Activated naive CD4-positive, alpha-beta T cell (primary cell): ENCODE data around the gene CTNNA3.
"Not testable (repeated sequence)": the region's sequence is repeated elsewhere in the genome, so short reads cannot be mapped to it uniquely, and the experiment has no call there.

Source experiments
- DNase-seq, 4 experiments: peaks; one replicate each; lab custom pipeline; 2025; lab: John Stamatoyannopoulos, UW

The CTNNA3 gene

DNA sequence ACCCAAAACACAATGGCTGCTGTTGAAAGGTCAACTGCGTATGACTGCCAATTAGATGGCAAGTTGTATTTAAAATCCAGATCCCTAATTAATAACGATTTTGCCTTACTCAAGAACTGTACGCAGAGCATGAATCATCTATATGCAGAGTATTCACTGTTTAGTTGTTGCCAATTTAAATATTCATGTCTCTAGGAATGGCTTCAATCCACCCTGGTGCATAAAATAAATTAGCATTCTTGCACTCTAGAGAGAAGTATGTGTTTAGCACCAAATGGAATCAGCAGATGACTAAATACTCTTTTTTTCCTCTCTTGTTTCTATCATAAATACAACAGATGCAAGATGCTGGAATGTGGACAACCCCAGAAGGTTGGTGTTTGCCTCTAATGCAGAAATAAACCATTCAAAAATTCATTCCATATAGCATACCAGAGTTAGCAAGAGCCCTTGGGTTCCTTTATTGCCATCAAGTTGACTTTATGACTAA lies 449.9 kb downstream of the CTNNA3 start:
- DNase-seq: no peak

DNA sequence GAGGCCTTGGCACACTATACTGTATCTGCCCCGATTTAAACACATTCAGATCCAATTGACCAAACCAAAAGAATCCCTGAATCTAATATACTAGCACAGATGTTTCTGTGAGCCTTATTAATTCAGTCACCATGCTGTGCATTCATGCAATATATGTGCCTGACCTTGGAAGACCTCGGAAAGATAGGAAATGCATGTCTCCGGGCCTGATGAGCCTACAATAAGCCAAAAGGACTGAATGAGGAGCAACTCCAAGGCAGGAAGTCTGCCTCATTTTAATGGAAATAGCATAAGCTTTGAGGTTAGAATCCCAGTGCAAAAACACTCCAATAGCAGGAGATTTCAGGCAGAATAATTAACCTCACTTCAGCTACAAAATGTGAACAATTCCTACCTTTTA lies 453.5 kb downstream of the CTNNA3 start:
- no peak for DNase-seq

DNA sequence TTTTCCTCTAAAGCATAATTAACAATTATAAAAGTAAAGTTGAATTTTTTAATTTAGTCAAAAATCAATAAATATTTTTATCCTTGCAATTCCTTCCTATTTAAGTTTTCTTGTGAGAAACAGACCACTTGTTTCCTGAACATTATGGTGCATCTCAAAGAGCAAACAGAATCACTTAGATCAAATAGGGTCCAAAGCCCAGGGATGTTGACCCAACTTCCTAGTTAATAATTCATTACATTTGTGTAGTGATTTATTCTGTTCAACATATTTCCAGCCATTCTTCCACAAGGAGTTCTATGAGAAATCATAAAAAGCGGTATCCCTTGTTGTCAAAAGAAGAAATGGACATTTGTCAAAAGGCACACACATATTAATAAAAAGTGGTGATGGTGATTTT lies 454.5 kb downstream of the CTNNA3 start:
- DNase-seq: no peak

DNA sequence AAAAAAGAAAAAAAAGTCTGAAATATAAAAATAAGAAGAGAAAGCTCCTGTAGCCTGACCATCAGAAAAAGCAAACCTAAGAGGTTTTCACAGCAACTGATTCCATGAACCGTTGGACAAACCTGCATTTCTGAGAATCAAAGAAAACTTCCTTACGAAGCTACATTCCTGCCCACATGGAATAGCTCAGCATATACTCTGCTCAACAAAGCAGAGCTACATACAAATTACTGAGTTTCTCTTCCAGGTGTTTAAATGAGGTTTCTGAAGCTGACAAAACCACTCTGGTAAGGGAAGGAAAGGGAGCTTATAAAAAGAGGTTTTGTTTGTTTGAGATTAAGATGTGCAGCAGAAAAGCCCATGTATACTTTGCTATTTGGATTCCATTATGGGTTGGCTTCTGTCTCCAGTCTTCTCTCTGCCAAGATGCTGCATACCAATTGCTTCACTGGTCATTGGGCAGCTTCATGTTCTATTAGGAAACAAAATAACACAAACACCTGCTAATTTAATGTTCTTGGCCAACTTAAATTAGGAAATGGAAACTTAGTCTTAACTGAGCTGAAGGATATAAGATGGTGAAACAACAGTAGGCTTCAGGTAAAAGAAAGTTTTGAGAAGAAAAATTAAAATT lies 456.0 kb downstream of the CTNNA3 start:
- no peak for DNase-seq

DNA sequence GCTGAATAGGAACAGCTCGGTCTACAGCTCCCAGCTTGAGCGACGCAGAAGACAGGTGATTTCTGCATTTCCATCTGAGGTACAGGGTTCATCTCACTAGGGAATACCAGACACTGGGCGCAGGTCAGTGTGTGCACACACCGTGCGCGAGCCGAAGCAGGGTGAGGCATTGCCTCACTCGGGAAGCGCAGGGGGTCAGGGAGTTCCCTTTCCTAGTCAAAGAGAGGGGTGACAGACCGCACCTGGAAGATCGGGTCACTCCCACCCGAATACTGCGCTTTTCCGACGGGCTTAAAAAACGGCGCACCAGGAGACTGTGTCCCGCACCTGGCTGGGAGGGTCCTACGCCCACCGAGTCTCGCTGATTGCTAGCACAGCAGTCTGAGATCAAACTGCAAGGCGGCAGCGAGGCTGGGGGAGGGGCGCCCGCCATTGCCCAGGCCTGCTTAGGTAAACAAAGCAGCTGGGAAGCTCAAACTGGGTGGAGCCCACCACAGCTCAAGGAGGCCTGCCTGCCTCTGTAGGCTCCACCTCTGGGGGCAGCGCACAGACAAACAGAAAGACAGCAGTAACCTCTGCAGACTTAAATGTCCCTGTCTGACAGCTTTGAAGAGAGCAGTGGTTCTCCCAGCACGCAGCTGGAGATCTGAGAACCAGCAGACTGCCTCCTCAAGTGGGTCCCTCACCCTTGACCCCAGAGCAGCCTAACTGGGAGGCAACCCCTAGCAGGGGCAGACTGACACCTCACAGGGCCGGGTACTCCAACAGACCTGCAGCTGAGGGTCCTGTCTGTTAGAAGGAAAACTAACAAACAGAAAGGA lies 465.1 kb downstream of the CTNNA3 start:
- not testable (repeated sequence) for DNase-seq

DNA sequence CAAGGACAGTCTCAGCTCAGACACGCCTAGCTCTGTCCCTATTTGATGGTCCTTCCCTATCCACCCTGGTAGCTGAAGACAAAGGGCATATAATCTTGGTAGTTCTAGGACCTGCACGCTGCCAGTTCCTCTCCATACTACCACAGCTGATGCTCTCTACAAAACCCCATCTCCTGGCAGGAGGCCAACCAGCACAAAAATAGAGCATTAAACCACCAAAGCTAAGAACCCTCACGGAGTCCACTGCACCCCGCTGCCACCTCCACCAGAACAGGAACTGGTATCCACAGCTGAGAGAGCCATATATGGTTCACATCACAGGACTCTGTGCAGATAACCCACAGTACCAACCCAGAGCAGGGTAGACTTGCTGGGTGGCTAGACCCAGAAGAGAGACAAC lies 470.8 kb downstream of the CTNNA3 start:
- no peak for DNase-seq

DNA sequence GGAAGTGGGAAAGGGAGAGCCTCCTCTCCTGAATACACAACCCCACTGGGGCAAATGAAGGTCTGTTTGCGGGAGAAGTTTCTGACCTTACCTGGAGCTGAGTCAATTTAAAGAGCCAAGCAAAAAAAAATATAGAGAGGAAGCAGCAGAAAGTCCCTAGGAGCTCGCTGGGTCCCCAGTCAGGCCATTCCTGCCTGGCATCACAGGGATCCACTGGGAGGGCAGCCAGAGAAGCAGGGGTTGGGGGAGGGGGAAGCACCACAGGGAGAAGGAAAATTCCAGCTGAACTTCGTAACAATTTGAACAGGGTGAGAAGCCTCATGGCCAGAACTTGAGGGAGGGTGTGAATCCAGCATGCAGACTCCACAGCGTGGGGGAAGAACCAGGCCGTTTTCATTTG lies 471.4 kb downstream of the CTNNA3 start:
- no peak for DNase-seq

DNA sequence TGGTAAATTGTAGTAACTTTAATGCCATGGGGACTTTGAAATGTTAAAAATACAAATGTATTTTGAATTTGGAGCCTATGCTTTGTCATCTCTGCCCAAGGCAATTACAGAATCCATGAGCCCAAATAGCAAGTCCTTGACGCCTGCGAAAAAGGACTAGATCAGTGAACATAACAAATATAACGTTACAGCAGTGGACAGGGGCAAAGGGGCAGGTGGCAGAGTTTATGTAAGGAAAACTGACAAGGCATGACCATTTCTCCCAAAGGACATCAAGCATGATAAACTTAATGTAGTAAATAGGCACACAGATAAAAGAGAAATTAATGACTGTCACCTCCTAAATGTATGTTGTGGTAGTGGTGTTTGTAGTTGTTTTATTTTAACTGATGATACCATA lies 473.1 kb downstream of the CTNNA3 start:
- DNase-seq: no peak

DNA sequence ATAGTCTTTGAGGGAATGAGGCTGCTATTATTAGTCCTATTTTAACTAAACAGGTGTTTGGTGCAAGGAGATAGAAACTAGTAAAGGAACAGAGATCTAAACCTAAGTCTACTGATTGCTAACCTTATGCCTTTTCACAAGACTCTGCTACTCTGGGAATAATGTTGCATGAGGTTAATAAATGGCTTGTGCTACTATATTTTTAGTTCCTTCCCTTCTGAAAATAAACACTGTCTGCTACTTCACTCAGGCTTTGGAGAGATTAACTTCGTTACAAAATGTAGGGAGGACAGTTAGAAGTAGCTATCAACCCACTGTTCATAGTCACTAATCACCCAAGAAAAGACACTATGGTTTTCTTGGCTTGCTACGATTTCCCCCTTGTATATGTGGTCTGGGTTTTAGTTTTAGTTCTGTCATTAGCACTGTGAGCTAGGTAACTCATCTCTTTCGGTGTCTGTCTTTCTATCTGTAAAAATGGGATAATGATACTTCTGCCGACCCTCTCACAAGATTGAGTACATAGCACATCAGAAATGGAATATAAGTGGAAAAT lies 474.0 kb downstream of the CTNNA3 start:
- no peak for DNase-seq

DNA sequence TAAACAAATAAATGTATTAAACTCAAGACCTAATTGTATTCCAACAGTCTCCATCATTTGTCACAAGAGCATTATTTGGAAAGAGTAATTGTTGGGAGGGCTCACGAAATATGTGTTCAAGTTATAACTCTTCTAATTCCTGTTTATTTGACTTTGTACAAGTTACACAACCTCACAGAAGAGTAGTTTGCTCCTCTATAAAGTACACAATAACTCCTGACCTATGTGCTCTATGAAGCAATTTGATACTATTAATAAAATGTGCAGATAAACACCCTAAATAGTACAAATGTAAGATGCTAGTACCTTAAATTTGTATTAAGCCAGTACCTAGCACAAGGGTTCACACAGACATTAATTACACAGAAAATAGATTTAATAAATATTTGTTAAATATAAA lies 484.3 kb downstream of the CTNNA3 start:
- DNase-seq: no peak

DNA sequence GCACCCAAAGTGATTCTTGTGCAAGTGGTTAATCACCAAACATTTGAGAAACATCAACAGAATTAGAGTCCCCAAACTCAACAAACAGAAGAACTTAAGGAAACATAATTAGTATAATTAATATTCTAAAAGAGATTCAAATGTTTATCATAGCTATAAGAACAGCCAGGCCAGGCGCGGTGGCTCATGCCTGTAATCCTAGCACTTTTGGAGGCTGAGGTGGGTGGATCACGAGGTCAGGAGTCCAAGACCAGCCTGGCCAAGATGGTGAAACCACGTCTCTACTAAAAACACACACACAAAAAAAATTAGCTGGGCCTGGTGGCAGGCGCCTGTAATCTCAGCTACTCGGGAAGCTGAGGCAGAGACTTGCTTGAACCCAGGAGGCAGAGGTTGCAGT lies 488.1 kb downstream of the CTNNA3 start:
- DNase-seq: not testable (repeated sequence)

DNA sequence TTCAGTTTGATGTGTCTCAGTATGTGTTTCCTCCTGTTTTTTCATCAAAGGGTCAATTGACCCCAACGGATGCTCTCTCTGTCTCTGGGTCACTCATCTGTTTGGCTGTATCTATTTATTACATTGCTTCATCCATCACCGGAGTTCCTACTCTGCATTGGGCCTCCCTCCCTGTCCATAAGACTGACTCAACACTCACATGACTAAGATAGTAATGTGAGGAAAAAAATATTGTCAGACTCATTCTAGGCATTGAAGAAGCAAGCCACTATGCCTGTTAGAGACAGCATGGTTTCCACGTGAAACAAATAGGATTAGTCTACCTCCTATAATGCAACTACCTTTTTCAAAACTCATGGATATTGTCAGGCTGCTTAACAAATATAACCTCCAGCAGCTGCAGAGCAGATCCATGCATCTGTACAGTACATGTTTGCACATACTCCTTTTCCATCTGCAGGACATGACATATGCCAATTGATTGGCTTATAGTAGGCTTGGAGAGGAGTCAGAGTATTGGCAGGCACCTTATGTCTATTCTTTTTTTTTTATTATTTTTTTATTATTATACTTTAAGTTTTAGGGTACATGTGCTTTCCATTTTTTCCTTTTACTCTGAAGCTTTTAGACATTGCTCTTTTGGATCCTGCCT lies 495.0 kb downstream of the CTNNA3 start:
- no peak for DNase-seq

DNA sequence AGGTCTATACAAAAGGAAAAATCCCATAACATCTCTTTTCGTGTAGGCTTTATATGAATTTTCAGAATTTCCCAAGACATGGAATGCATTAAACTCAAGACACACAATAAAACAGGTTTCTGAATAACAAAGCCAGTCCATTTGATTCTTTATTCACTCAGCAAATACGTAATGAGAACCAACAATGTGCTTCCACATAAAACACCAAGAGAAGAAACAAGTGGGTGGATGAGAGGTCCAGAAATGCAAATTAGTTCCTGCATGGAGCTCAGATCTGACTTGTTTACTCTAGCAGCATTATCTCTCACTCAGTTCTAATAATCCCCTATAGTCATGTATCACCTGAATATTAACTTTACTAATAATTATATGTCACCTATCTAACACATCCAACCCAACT lies 520.6 kb downstream of the CTNNA3 start:
- no peak for DNase-seq

DNA sequence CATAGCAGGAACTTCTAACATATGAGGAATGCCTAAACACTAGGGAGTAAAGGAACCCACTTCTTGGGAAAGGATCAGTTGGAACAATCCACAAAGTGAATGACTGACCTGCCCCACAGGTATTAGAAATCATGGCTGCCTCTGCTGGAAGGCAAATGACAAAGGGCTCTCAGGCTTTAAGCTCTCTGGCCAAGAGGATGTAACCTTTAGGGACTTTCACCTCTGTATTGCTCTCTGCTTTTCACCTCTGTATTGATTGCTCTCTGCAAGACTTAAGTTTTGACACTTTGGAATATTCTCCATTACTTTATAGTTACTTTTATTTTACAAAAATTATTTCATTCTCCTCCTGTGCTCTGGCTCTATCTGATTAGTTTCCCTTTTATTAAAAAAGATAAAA lies 522.2 kb downstream of the CTNNA3 start:
- DNase-seq: no peak

DNA sequence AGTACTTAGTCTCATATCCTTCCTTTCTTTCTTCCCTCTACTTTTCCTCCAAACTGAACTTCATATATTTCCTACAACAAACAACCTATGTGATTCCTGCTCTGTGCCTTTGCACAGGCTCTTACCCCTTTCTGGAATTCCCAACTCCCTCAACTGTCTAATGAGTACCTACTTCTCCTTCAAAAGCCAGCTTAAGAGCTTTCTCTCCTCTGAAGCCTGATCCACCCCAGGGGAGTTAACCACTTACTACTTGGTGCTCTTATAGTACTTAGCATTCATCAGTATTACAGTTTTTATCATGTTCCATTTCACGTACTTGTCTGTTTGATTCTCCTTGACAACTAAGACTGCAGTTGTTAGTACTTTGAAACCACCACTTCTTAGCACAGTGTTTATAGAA lies 524.0 kb downstream of the CTNNA3 start:
- no peak for DNase-seq

DNA sequence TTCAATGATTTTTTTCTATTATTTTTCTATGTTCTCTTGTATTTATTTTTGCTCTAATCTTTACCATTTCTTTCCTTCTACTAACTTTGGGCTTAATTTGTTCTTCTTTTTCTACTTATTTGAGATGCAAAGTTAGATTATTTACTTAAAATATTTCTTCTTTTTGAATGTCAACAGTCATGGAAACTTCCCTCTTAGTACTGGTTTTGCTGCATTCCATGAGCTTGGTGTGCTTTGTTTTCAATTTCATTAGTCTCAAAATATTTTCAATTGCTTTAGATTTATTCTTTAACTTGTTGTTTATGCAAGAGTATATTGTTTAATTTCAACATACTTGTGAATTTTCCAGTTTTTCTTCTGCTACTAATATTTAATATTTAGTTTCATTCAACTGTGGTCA lies 539.8 kb downstream of the CTNNA3 start:
- DNase-seq: no peak

DNA sequence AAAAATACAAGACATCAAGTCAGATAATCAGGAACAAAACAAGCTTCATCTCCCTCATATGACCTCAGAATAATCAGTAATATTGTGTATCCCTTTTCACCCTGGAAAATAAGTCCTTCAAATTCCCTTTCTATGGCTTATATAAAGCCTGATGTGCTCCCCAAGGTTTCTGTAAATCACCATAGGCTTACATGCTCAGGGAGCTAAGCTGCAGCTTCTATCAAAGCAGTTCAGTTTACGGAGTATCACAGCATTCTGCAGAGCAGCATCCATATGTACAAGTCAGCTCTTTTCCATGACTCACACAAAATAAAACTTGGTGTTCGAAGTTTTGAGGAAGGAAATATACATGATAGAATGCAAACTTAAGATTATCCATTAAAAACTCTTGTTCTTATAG lies 544.5 kb downstream of the CTNNA3 start:
- DNase-seq: no peak

DNA sequence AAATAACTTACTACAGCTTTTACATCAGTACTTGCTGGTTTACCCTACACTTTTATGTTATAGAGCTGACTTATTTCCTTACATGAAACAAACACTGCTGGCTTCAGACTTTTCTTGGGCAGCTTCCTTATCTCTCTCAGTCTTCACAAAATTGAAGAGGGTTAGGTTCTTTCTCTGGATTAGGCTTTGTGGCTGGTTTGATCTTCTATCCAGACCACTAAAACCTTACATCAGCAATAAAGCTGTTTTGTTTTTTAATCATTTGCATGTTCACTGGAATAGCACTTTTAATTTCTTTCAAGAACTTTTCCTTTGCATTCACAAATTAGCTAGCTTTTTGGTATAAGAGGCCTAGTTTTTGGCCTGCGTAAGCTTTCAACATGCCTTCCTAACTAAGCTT lies 551.5 kb downstream of the CTNNA3 start:
- no peak for DNase-seq

DNA sequence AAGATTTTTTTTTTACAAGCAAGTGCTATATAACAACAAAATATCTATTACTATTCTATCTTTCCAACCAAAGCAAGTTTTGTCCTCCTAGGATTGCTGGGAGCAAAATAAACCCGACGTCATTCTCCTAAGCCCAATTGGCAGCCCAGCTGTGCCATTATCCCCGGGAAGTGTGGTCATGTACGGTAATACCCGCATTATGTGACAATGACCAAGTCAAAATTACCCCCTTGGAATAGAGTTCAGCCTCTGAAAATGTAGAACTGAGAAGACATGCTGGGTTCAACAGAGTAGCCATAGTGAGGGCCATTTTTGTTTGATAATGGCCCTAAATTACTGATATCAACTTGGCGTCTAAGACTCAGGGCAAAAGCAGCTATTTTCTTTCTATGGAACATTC lies 554.7 kb downstream of the CTNNA3 start:
- DNase-seq: no peak

DNA sequence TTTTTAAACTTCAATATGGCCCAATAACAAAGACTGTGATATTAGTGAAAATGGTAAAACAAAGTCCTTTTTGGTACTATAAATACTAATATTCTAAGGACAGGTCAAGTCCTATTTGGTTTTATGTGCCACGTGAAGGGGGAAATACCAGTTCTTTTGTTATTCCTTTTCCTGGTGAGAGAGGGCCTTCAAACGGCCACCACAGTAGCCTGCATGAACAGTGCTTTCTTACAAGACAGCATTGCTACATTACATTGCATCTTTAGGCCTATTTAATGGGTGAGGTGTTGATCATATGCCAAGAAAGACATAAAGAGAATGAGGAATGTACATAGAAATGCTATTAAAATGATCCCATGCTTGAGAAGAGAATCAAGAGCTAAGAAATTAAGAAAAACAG lies 555.4 kb downstream of the CTNNA3 start:
- no peak for DNase-seq

DNA sequence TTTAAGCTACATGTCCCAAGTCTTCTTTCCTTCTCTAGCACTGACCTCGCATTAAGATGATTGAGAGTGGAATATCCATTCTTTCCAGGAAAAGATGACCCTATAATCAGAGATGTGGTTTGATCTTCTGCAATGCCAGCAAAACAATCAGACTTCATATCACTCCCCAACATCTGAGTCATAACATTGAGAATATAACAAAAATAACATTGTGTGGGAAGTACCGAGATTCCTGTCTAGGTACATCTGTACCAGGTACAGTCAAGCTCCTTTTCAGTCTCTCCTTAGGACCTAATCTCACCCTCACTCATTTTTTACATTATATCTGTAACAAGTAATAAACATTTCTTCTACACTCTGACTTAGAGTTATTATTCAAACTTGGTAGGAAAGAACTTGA lies 568.6 kb downstream of the CTNNA3 start:
- DNase-seq: no peak

DNA sequence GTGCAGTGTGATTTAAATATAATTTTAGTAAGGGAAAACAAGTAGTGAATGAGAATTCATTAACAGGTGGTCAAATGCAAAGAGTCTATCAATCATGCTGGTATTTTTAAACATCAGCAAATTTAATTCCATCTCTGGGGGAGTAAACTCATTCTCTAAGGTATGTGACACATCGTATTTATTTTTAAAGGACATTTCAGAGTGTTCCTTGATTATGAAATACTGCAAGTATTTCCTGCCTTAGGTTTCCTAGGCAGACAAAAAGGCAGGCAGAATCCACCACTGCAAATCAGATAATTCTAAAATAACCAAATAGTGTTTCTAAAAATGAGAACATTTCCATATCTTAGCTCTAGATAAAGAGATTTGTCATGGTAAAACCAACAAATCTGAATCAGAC lies 576.3 kb downstream of the CTNNA3 start:
- DNase-seq: no peak

DNA sequence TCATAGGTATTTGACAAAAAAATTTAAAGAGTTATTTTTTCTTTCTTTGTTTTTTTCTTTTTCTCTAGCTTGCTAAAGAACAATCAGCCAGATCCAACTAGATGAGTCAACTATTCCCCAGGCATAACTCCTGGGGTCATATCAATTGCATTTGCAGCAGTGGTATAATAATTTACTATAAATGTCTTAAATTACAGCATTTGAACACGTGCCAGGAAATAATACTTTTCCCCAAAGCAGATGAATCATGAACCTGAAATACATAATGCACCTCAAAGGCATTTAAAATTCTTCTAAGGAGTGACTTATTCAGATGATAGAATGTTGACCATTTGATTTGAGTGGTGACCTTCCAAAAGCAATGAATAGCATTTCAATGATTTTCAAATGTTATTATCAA lies 580.0 kb downstream of the CTNNA3 start:
- no peak for DNase-seq
